Stimulated activated CD4-positive, alpha-beta T cell treated with anti-CD3 and anti-CD28 coated beads, Interleukin-12 subunit alpha, Interleukin-12 subunit beta, amount 100 ng/mL, for 48 hours (primary cell): ENCODE data around the gene NDNF.

Experiments used
- DNase-seq, 3 donors: peaks; one replicate each; pipeline ENCODE4 v3.0.0-alpha.2; 2020; ENCODE audit warnings: low read depth in 2 of 3, low spot score in 1 of 3

NDNF gene

DNA sequence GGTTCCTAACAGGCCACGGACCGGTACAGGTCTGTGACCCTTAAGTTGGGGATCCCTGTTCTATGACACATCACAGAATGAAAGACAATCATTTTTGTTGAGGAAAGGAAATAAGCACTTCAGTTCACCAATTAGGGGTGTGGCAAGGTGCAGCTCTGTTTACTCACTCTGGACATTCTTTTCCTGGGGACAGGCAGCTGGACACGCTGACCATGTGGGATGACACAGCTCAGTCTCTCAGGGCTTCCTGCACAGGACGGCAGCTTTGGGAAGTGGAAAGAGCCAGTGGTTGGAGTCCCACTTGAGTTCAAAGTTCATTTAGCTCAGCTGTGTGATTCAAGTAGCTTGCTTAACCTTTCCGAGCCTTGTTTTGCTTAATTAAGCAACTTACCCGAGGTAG, 55.7 kb downstream of the NDNF start:
- no peak for DNase-seq

DNA sequence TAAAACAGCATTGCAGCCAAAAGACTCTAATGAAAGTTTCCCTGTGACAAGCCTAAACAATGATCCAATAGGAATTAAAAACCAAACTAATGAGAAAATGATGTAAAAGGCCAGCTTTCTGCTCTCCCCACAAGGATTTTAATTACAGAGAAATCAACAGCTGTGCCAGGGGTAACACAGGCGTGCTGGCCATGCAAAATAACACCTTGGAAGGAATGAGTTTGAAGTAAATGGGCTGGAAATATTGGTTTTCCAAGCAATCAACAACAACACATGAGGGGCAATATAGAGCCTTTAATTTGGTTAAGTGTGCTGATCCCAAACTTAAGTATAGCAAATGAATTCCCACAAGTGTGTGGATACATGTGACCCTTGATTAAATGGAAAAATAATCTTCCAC, 56.9 kb downstream of the NDNF start:
- no peak for DNase-seq

DNA sequence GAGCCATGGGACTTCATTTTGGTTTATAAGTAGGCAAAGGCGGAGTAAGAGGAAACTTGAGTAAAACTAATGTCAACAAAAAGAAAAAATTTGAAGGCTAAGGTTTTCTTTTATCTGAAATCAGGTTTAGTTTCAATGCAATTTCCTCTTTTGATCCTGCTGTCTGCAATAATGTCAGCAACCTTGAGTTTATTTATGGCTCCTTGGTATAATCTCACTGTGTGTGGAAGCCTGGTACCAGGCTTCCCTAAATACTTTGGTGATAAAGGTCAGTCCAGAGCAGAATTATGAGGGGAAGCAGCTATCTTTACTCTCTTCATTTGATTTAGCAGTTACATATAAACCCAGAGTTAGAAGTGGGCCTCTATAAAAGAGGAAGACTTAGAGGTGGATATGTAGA, 57.8 kb downstream of the NDNF start:
- no peak for DNase-seq

DNA sequence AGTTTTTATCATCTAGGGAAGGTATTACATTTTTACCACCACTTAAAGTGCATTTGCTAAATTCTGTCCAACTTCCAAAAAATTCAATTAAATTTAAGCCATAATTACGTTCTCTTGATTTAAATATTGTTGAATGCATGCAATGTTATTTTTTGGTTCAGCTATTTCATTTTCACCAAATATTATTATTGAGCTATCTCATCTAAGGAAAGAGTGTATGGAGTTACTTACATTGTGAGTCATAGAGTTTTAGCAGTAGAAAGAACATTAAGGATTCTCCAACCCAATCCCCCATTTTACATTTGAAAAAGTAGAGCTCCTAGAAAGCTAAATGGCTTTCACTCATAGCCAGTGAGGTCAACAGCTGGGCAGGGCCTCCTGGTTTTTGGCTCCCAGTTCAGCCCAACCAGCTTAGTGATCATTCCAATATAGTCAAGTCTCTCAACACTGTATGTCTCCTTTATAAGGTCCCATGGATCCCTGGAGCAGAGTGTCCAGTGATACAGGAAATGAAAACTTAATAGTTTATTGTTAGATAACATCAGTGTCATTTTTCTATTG, 60.5 kb downstream of the NDNF start:
- DNase-seq = no peak

DNA sequence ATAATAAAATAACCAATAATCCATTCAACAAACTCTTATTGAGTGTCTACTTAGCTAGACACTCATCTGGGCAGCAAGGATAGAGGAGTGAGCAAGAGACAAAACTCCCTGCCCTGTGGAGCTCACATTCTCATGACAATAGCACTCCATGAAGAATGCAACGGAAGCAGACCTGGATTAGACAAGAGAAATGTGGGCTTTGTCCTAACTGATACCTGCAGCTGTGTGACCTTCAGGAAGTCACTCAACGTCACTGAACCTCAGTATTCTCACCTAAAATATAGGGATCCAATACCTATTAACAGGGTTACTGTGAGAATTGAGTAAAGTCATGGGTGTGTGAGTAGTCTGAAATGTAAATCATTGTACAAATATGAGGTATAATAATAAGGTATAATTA, 61.2 kb downstream of the NDNF start:
- DNase-seq = no peak

DNA sequence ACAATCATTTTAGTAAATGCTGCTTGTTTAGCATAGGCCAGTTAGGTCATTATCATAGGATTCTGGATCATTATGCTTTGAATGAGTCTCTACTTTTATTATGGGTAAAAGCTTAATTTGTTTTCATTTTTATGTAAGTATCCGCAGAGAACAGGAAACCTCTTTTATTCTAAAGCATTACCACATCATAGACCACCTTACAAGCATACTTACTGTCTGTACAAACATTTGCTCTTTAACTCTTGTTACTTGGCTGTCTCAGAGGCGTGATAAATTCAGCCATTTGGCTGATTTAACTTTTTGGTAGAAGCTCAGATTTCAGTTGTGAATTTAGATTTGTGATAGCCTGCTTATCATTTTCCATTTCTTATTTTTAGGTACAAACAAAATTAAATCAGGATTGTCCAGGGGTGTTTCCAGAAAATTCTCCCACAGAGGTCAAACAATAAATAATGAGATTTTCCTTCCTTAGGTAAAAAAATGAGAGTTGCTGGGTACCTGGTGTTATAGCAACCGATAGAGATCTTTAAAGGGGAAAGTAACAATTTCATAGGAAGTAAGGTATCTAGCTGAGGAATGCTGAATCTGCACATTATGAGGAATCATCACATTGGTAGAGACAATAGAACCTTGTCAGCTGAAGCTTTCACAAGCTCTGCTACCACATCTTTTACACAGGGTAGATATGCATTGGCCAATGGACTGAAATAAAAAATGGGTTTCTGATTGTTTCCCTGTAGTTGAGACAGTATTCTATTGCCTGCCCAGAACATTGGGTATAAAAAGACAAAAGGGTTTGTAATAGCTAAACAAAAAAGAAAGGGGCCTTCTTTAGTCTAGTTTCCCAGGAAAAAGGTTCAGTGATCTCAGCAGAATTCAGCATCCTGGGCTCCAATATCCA, 62.5 kb downstream of the NDNF start:
- DNase-seq = no peak

DNA sequence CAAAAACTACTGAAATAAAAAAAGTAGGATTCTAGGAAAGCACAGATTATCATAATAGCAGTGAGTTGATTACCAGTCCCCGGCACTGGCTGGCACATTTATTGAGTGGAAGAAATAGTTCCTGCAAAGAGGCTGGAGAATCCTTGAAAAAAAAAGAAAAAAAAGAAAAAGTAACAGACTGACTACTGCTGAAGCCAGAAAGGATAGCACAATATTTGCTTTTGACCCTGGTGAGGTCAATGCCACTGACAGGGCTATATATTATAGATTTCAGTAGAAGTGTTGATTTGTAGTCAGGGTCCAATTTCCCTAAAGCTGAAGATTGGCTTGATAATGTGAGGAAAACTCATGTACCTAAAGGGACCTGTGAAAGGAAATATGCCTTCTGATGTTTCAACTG, 64.7 kb downstream of the NDNF start:
- no peak for DNase-seq

DNA sequence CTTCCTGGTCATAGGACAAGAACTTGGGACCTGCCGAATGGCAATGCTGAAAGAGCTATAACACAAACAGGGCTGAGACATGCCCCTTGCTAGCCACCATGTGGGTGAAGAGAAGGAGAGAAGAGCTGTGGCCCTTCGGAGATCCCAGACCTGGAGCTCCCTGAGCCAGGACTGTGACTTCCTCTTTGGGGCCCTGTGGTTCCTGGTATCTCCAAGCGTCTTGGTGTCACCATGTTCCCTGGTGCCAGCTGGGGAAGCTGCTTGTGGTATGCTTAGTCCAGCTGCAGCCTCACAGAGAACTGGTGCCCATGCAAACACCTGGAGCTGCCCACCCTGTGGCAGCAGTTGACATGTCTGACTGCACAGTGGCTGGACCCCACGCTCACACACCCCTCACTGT, 68.5 kb downstream of the NDNF start:
- no peak for DNase-seq

DNA sequence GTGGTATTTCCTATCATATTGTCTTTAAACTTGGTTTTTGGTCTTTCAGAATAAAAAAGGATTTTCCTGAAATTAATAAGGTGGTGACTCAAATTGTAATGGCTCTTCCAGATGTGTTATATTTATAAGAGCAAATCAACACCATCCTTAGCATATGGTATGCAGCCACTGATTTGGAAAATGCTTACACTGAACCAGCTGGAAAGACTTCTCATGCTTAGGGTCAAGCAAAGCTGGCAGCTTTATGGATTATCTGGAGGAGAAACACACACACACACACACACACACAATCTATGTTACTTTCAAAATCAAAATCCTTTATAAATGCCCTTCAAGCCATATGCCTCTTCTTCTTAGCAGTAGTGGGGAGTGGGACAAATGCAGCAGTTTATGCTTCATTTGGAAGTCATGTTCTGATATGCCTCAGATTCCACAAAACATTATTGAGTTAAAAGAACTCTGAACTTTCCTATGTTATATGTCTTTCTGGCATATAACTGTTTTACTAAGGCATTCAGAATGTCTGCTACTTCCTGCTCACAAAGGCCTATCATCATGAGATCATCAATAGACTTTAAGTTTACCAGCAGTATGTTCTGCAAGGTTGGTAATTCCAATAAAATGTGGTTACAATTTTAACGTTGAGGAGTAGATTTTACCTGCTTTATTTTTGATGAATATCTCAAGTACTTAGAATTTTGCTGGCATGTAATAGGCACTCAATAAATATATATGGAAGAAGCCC, 76.9 kb downstream of the NDNF start:
- no peak for DNase-seq

DNA sequence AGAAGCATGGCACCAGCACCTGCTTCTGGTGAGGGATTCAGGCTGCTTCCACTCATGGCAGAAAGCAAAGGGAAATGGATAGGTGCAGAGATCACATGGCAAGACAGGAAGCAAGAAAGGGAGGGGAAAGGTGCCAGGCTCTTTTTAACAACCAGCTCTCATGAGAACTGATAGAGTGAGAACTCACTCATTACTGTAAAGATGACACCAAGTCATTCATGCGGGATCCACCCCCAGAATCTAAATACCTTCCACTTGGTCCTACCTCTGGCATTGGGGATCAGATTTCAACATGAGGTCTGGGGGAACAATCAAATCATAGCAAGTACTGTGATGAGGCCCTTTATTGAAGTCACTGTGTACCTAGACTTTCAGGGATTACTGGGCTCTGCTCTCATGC, 77.8 kb downstream of the NDNF start:
- no peak for DNase-seq

DNA sequence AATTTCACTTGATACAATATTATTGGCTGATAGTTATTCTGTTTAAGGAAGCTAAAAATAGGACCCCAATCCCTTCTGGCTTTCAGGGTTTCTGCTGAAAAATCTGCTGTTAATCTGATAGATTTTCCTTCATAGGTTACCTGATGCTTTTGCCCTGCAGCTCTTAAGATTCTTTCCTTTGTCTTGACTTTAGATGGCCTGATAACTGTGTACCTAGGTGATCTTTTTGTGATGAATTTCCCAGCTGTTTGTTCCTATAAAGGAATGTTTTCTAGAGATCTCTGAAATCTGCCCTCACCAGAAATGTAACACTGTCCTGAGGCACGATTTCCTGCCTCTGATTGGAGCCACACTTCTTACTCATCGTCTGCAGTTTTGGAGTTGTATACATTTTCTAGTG, 80.5 kb downstream of the NDNF start:
- DNase-seq = no peak

DNA sequence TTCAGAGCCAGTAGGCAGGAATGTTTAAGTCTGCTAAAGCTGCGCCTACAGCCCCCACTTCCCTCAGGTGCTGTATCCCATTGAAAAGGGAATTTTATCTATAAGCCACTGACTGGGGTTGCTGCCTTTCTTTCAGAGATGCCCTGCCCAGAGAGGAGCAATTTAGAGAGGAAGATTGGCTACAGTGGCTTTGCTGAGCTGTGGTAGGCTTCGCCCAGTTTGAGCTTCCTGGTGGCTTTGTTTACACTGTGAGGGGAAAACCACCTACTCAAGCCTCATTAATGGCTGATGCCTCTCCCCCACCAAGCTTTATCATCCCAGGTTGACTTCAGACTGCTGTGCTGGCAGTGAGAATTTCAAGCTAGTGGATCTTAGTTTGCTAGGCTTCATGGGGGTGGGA, 82.1 kb downstream of the NDNF start:
- DNase-seq = no peak
